Thyroid gland (tissue), 4 donors: ENCODE data around the gene NUBPL.

Source experiments
- POLR2A ChIP-seq, 2 donors: fragments of 450-650 bp; IDR thresholded peaks; one replicate each; pipeline ENCODE4 v1.6.1; 2017; ENCODE audit warnings: antibody characterized with exemption in 2 of 2, mild to moderate bottlenecking in 2 of 2, moderate library complexity in 1 of 2
- TF ChIP-seq, protein P1 (sequence below), 6 experiments: fragments of 200-600 bp in 3 of 6; fragments of 450-650 bp in 3 of 6; sonication (generic) in 3 of 6; IDR thresholded peaks; one replicate each; pipeline ENCODE4 v1.5.1; 2016 to 2019; ENCODE audit warnings: antibody characterized with exemption in 6 of 6, mild to moderate bottlenecking in 2 of 6, inconsistent platforms in 1 of 6, moderate library complexity in 1 of 6

DNA sequence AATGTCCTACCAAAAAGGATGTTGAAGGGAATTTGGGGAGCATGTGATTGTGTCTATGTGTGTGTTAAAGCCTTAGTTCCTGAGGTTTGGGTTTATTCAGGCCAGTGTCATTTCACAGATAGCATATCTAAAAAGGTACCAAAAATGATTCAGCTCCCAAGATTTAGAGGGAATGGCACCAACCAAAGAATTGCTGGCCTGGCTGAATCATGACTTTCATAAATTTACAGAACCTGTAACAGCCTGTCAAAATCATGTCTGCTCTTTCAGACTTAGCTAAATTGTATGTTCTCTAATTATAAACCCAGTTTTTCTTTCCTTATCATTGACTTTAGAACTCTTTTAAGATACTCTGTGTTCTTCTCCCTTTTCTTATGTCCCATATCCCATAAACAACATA is 231.5 kb downstream of the NUBPL start:
- no peak for TF ChIP-seq POLR2A (IDR thresholded peaks at IDR 0.05)
- TF ChIP-seq, protein P1, sequence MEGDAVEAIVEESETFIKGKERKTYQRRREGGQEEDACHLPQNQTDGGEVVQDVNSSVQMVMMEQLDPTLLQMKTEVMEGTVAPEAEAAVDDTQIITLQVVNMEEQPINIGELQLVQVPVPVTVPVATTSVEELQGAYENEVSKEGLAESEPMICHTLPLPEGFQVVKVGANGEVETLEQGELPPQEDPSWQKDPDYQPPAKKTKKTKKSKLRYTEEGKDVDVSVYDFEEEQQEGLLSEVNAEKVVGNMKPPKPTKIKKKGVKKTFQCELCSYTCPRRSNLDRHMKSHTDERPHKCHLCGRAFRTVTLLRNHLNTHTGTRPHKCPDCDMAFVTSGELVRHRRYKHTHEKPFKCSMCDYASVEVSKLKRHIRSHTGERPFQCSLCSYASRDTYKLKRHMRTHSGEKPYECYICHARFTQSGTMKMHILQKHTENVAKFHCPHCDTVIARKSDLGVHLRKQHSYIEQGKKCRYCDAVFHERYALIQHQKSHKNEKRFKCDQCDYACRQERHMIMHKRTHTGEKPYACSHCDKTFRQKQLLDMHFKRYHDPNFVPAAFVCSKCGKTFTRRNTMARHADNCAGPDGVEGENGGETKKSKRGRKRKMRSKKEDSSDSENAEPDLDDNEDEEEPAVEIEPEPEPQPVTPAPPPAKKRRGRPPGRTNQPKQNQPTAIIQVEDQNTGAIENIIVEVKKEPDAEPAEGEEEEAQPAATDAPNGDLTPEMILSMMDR (IDR thresholded peaks at IDR 0.05) = no peak
